ENCODE results near the gene STT3A. TPM values are rescaled to one million over a fixed set of nuclear protein-coding genes. Genes with fewer than 3 reads are reported as not detected.

Gene STT3A
- total RNA-seq, 1 experiment from 2014 or later = 52.5 TPM

DNA sequence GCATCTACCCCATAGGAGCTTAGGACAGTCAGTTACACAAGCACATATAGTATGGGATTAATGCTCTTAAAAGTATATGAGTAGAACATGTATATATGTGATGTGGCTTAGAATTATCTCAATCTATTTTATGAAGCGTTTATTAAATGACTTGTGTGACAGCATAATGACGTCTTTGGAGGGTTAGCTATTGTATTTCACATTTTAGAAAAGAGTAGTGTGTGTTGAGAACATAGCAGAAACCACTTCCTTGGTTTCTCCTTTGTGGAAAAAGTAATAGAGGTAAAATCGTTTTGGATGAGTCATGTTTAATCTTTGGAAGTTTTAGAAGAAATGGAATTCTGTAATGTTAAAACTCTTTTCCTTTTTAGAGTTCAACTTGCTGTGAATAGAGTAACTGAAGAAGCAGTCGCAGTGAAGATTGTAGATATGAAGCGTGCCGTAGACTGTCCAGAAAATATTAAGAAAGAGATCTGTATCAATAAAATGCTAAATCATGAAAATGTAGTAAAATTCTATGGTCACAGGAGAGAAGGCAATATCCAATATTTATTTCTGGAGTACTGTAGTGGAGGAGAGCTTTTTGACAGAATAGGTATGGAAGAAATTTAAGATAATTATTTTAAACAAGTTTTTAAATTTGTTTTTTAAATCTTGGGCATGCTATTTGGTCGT lies 34.7 kb downstream of the STT3A start:
- no peak for DNase-seq (ENCODE audit: low read depth)
- in situ Hi-C loops (cut with HindIII; ENCODE audit: low pct_unique_long_range_greater_than_20kb, low sequenced_read_pairs) = no loop called here

DNA sequence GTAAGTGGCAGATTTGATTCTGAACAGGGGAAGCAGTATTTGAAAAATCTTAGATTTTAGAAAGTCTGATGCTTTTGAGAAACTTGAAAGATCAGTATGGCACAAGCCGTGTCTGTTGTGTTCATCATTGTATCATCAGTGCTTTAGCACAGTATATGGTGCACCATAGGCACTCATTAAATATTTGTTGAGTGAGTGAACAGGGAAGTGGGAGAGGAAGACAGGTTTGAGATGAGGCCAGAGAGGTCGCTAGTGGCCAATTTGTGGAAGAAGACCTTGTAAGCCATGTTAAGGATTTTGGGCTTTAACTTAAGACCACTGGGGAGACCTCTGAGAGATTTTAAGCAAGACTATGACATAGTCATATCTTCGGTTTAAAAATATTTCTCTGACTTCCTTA lies 45.2 kb downstream of the STT3A start:
- in situ Hi-C loops (cut with HindIII; ENCODE audit: low pct_unique_long_range_greater_than_20kb, low sequenced_read_pairs) = no loop called here
- DNase-seq (ENCODE audit: low read depth) = no peak

DNA sequence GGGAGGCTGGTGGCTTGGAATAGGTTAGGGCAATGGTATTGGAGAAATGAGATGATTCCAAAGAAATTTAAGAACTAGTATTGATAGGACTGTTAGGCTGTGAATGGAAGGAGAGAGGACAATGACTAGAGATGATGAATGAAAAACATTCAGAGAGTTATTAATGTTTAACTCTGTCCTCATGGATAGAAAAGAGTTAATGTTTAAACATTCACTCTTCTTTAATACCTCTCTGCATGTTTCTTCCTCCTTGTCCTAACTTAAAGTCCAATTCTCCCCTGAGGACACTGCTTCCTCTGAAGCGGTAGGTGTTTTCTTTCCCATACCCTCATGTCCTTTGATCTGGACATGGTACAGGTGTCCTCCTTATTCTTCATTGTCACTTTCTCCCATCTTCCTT lies 45.7 kb downstream of the STT3A start:
- in situ Hi-C loops (cut with HindIII; ENCODE audit: low pct_unique_long_range_greater_than_20kb, low sequenced_read_pairs) = no loop called here

DNA sequence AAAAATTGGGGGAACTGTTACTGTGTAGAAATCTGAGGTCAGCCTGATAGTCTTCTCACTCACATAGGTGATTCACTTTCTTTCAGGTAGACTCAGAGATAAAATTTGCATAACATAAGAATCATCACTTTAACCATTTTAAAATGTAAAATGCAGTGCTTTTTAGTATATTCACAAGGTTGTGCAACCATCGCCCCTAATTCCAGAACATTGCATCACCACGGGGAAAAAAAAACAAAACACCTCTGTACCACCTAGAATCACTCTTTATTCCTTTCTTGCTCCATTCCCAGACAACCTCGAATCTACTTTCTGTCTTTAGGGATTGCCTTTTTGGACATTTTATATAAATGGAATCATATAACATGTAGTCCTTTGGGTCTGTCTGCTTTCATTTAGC lies 53.2 kb downstream of the STT3A start:
- in situ Hi-C loops (cut with HindIII; ENCODE audit: low pct_unique_long_range_greater_than_20kb, low sequenced_read_pairs) = no loop called here
- DNase-seq (ENCODE audit: low read depth) = no peak

More for the DNA sequence above, 45.7 kb downstream of the STT3A start:
- no peak for DNase-seq (ENCODE audit: low read depth)

DNA sequence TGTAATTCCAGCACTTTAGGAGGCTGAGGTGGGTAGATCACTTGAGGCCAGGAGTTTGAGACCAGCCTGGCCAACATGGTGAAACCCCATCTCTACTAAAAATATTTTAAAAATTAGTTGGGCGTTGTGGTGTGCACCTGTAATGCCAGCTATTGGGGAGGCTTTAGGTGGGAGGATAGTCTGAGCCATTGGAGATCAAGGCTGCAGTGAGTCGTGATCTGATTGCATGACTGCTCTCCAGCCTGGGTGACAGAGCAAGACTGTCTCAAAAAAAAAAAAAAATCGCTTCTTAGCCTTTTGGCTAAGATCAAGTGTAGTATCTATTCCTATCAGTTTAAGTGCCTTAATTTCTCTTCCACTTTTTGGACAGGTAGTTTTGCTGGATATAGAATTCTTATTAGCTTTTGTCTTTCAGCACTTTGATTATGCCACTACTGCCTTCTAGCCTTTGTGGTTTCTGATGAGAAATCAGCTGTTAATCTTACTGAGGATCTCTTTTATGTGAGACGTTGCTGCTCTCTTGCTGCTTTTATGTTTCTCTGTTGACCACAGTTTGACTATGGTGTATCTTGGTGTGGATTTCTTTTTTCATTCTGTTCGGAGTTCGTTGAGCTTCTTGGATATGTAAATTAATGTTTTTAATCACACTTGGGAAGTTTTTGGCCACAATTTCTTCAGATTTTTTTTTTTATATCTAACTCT lies 57.0 kb downstream of the STT3A start:
- no peak for DNase-seq (ENCODE audit: low read depth)
- in situ Hi-C loops (cut with HindIII; ENCODE audit: low pct_unique_long_range_greater_than_20kb, low sequenced_read_pairs) = no loop called here

DNA sequence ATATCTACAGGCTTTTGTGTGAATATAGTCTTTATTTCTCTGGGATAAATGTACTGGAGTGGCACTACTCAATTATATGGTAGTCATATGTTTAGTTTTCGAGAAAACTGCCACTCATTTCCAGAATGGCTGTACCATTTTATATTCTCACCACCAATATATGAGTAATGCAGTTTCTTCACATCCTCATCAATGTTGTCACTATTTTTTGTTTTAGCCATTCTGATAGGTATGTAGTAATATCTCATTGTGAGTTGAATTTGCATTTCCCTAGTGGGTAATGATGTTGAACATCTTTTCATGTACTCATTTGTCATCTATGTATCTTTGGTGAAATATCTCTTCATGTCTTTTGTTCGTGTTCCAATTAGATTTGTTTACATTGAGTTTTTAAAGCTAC lies 70.0 kb downstream of the STT3A start:
- in situ Hi-C loops (cut with HindIII; ENCODE audit: low pct_unique_long_range_greater_than_20kb, low sequenced_read_pairs) = no loop called here
- DNase-seq (ENCODE audit: low read depth) = no peak

DNA sequence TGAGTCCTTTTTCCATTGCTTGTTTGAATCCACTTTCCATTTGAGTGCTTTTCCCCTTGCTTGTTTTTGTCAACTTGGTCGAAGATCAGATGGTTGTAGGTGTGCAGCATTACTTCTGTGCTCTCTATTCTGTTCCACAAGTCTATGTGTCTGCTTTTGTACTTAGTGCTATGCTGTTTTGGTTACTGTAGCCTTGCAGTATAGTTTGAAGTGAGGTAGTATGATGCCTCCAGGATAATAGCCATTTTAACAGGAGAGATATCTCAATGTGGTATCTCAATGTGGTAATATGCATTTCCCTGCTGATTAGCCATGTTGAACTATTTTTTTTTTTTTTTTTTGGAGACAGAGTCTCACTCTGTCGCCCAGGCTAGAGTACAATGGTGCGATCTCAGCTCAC lies 71.3 kb downstream of the STT3A start:
- no peak for DNase-seq (ENCODE audit: low read depth)
- in situ Hi-C loops (cut with HindIII; ENCODE audit: low pct_unique_long_range_greater_than_20kb, low sequenced_read_pairs) = no loop called here

DNA sequence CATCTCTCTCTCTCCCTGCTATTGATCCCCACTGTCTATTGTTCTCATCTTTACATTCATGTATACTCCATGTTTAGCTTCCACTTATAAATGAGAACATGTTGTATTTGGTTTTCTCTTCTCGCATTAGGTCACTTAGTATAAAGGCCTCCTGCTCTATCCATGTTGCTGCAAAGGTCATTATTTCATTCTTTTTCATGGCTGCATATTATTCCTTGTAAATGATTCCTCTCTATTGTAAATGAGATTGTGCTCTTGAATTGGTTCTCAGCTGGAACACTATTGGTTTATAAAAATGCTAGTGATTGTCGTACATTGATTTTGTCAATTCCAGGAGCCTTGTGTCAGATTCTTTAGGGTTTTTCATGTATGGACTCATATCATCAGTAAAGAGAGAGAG lies 74.5 kb downstream of the STT3A start:
- in situ Hi-C loops (cut with HindIII; ENCODE audit: low pct_unique_long_range_greater_than_20kb, low sequenced_read_pairs) = no loop called here
- no peak for DNase-seq (ENCODE audit: low read depth)

DNA sequence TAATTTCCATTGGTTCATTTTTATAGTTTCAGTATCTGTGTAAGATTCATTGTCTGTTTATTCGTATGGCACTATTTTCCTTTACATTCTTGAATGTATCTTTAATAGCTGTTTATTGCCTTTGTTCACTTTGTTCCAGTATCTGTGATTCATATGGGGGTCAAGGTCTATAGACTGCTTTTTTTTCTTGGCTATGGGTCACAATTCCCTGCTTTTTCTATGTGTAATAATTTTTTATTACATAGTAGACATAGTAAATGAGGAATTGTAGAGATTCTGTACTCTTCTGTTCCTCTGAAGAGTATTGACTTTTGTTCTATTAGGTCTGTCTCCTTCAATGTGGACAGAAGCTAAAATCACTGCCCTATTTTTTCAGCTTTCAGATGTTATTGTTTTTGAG lies 77.5 kb downstream of the STT3A start:
- in situ Hi-C loops (cut with HindIII; ENCODE audit: low pct_unique_long_range_greater_than_20kb, low sequenced_read_pairs) = no loop called here
- DNase-seq (ENCODE audit: low read depth) = no peak

DNA sequence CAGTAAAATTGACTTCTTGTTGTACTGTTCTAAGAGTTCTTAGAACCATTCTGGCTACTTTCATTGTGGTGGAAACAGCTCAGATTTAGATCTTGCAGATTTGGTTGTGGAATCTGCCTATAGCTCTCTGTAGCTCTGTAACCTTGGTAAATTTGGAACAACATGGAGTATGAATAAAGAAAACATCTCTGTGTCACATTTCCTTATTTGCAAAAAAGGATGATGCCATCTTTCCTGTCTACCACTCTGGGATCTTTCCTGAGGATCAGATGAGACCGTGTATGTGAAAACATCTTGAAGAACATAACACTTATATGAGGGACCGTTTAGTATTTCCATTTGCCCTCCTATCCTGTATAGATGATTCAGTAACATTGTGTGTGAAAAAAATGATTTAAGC lies 78.9 kb downstream of the STT3A start:
- in situ Hi-C loops (cut with HindIII; ENCODE audit: low pct_unique_long_range_greater_than_20kb, low sequenced_read_pairs) = no loop called here

More for the DNA sequence above, 78.9 kb downstream of the STT3A start:
- no peak for DNase-seq (ENCODE audit: low read depth)

Other genes starting within 250 kb of the STT3A start
- 9.4 and 21.6 TPM in 2 replicates for gene FEZ1, start 96.6 kb upstream of the STT3A start, total RNA-seq (2014; rRNA removed; shearing (Covaris generic); ENCODE audit: low replicate concordance)
- gene EI24, start 23.4 kb upstream of the STT3A start, total RNA-seq (2014; rRNA removed; shearing (Covaris generic); ENCODE audit: low replicate concordance) = 9.1 and 12.4 TPM in 2 replicates
- gene CHEK1, start 32.3 kb downstream of the STT3A start, total RNA-seq (2014; rRNA removed; shearing (Covaris generic); ENCODE audit: low replicate concordance) = 13.9 and 17.9 TPM in 2 replicates
- not detected in 2 replicates for gene ACRV1, start 88.0 kb downstream of the STT3A start, total RNA-seq (2014; rRNA removed; shearing (Covaris generic); ENCODE audit: low replicate concordance)
- not detected in 2 replicates for gene PATE1, start 153.4 kb downstream of the STT3A start, total RNA-seq (2014; rRNA removed; shearing (Covaris generic); ENCODE audit: low replicate concordance)
- gene PATE2, start 186.0 kb downstream of the STT3A start, total RNA-seq (2014; rRNA removed; shearing (Covaris generic); ENCODE audit: low replicate concordance) = not detected in 2 replicates
- not detected in 2 replicates for gene PATE3, start 195.3 kb downstream of the STT3A start, total RNA-seq (2014; rRNA removed; shearing (Covaris generic); ENCODE audit: low replicate concordance)
- not detected in 2 replicates for gene PATE4, start 240.5 kb downstream of the STT3A start, total RNA-seq (2014; rRNA removed; shearing (Covaris generic); ENCODE audit: low replicate concordance)

Measured in Caki2 (cell line).